ENCODE data around the gene ATAD3C.
"Not testable (repeated sequence)": the region's sequence is repeated elsewhere in the genome, so short reads cannot be mapped to it uniquely, and the experiment has no call there.

The ATAD3C gene

GRCh38 chr1:1419813-1420653 is 29.5 kb upstream of the ATAD3C start:
- DNase-seq: no peak

GRCh38 chr1:1420654-1421141 is 28.8 kb upstream of the ATAD3C start:
- no peak for DNase-seq

- peak; percentile 85 for DNase-seq
Measured at GRCh38 chr1:1421147-1421906, 28.2 kb upstream of the ATAD3C start, which contains the start of gene ANKRD65. Gene ANKRD65, minus strand, starts transcription at chr1:1421276. Its CDS starts 271 bp downstream, at chr1:1421005.

- no peak for DNase-seq
Measured at GRCh38 chr1:1421907-1422464, 27.5 kb upstream of the ATAD3C start.

- DNase-seq: no peak
Measured at GRCh38 chr1:1422465-1423244, 26.8 kb upstream of the ATAD3C start.

- DNase-seq: no peak
Measured at GRCh38 chr1:1423245-1423597, 26.3 kb upstream of the ATAD3C start.

GRCh38 chr1:1424707-1425106 is 24.8 kb upstream of the ATAD3C start:
- no peak for DNase-seq

- no peak for DNase-seq
Measured at GRCh38 chr1:1425426-1425752, 24.1 kb upstream of the ATAD3C start.

- no peak for DNase-seq
Measured at GRCh38 chr1:1425753-1426495, 23.6 kb upstream of the ATAD3C start.

GRCh38 chr1:1426496-1427105 is 22.9 kb upstream of the ATAD3C start:
- DNase-seq: no peak

- no peak for DNase-seq
Measured at GRCh38 chr1:1427106-1427819, 22.2 kb upstream of the ATAD3C start.

- DNase-seq: no peak
Measured at GRCh38 chr1:1427820-1428148, 21.7 kb upstream of the ATAD3C start.

- DNase-seq: no peak
Measured at GRCh38 chr1:1428174-1428573, 21.3 kb upstream of the ATAD3C start.

GRCh38 chr1:1428967-1429366 is 20.5 kb upstream of the ATAD3C start:
- not testable (repeated sequence) for DNase-seq

- DNase-seq: no peak
Measured at GRCh38 chr1:1429671-1430073, 19.8 kb upstream of the ATAD3C start.

- DNase-seq: no peak
Measured at GRCh38 chr1:1430114-1430982, 19.1 kb upstream of the ATAD3C start.

- DNase-seq: no peak
Measured at GRCh38 chr1:1430992-1431844, 18.3 kb upstream of the ATAD3C start.

GRCh38 chr1:1431845-1432273 is 17.6 kb upstream of the ATAD3C start:
- DNase-seq: no peak

- no peak for DNase-seq
Measured at GRCh38 chr1:1432274-1432950, 17.1 kb upstream of the ATAD3C start.

Data from COR-L47 (cell line).